Left lung (tissue), 10 donors: ENCODE results near the gene STN1. TPM values are rescaled to one million over a fixed set of nuclear protein-coding genes. Genes with fewer than 3 reads are reported as not detected.
A peak's percentile ranks its signal among the peaks of the same experiment; 100 is the strongest.

Experiments
- ATAC-seq: fragments of 200-7000 bp; cut with Tn5 transposase; one replicate; pipeline ENCODE4 v1.9.1; 2020; ENCODE audit warnings: moderate library complexity
- DNase-seq, 4 donors: peaks; one replicate each; pipeline ENCODE4 v3.0.0-alpha.2; 2013 to 2020
- H3K27ac ChIP-seq, 2 donors: fragments of 200-600 bp; sonication (generic) in 1 of 2; one replicate each; pipeline versions ENCODE4 v1.5.0 to v1.8.0; 2020 to 2021
- H3K27me3 ChIP-seq, 2 donors: fragments of 200-600 bp; sonication (generic) in 1 of 2; one replicate each; pipeline versions ENCODE4 v1.5.0 to v1.8.0; 2020 to 2021
- H3K36me3 ChIP-seq, 2 donors: fragments of 200-600 bp; sonication (generic) in 1 of 2; one replicate each; pipeline versions ENCODE4 v1.5.0 to v1.8.0; 2020 to 2021
- H3K4me1 ChIP-seq, 2 donors: fragments of 200-600 bp; one replicate each; pipeline ENCODE4 v1.8.0; 2021
- H3K4me3 ChIP-seq, 2 donors: fragments of 200-600 bp; sonication (generic) in 1 of 2; one replicate each; pipeline versions ENCODE4 v1.5.0 to v1.8.0; 2020 to 2021; ENCODE audit warnings: mild to moderate bottlenecking in 1 of 2
- H3K9me3 ChIP-seq, 2 donors: fragments of 200-600 bp; sonication (generic) in 1 of 2; one replicate each; pipeline versions ENCODE4 v1.5.0 to v1.8.0; 2020 to 2021
- CTCF ChIP-seq, 2 donors: fragments of 200-600 bp; sonication (generic) in 1 of 2; IDR thresholded peaks; one replicate each; pipeline versions ENCODE4 v1.5.0 to v1.8.0; 2021; ENCODE audit warnings: antibody characterized with exemption in 2 of 2
- intact Hi-C, 2 donors: fragments of 100-400 bp; cut with DNase I; formaldehyde crosslinking; loops; one replicate each; pipeline versions ENCODE4 v1.11.2 to v1.14.2; 2022
- polyA plus RNA-seq, 6 donors: library from polyadenylated mRNA; unstranded; fragments of 120-200 nt; gene quantifications; one replicate each; pipeline ENCODE4 v1.2.1, GENCODE V29; 2013; ENCODE audit not compliant: insufficient read length in 6 of 6
- total RNA-seq, 2 donors: library from RNA; stranded (reverse); fragmentation: NEBNext Ultra II Directional; extraction: Animal tissue kit (Norgen Biotek cat#: 25700); gene quantifications; one replicate each; pipeline ENCODE4 v1.2.1, GENCODE V29; 2021
- donor health status: DM: no; HTN: yes; CAD: no.
- donor health status: DM: no; HTN: no; CAD: no.

The STN1 gene
- total and polyA plus RNA-seq, 8 donors = 26.3 to 62.8 (median 29.8) TPM

- Histone ChIP-seq H3K36me3 (no peaks in the 10 kb centered on the region), H3K27me3 (no peaks in the 10 kb centered on the region), H3K4me1 (no peaks in the 10 kb centered on the region), H3K4me3 (no peak overlapping the region), H3K27ac (no peak overlapping the region), H3K9me3 (no peaks in the 10 kb centered on the region)
- no peak for ATAC-seq
- DNase-seq = no peak
- no peak for TF ChIP-seq CTCF (IDR thresholded peaks at IDR 0.05)
- intact Hi-C loops = no loop called here
Measured at GRCh38 chr10:103936022-103936421, 18.0 kb upstream of the STN1 start.

GRCh38 chr10:103934308-103934707, 16.3 kb upstream of the STN1 start:
- Histone ChIP-seq H3K4me3 (no peak overlapping the region), H3K27me3 (no peaks in the 10 kb centered on the region), H3K9me3 (no peaks in the 10 kb centered on the region), H3K4me1 (no peaks in the 10 kb centered on the region), H3K36me3 (no peaks in the 10 kb centered on the region), H3K27ac (no peak overlapping the region)
- DNase-seq = no peak
- no peak for ATAC-seq
- no peak for TF ChIP-seq CTCF (IDR thresholded peaks at IDR 0.05)
- intact Hi-C loops = no loop called here

GRCh38 chr10:103933557-103934121, 15.7 kb upstream of the STN1 start:
- no peaks in the 10 kb centered on the region for H3K36me3 ChIP-seq
- peak; percentile 57 for ATAC-seq

GRCh38 chr10:103932971-103933370, 15.0 kb upstream of the STN1 start:
- Histone ChIP-seq H3K4me1 (no peaks in the 10 kb centered on the region), H3K27me3 (no peaks in the 10 kb centered on the region), H3K4me3 (no peak overlapping the region), H3K27ac (no peak overlapping the region), H3K9me3 (no peaks in the 10 kb centered on the region), H3K36me3 (no peaks in the 10 kb centered on the region)
- peak; percentile 87 for ATAC-seq
- TF ChIP-seq CTCF (IDR thresholded peaks at IDR 0.05) = no peak
- intact Hi-C loops = no loop called here
- DNase-seq = no peak

More at GRCh38 chr10:103933557-103934121, 15.7 kb upstream of the STN1 start:
- H3K4me1 ChIP-seq = no peaks in the 10 kb centered on the region
- H3K9me3 ChIP-seq = no peaks in the 10 kb centered on the region
- intact Hi-C loops = no loop called here
- TF ChIP-seq CTCF (IDR thresholded peaks at IDR 0.05) = no peak
- no peak overlapping the region for H3K4me3 ChIP-seq
- no peaks in the 10 kb centered on the region for H3K27me3 ChIP-seq
- peak in 1 of 4 donors; percentile 52 for DNase-seq
- no peak overlapping the region for H3K27ac ChIP-seq

- ATAC-seq = no peak
- Histone ChIP-seq H3K9me3 (no peaks in the 10 kb centered on the region), H3K4me1 (no peaks in the 10 kb centered on the region), H3K27me3 (no peaks in the 10 kb centered on the region), H3K36me3 (no peaks in the 10 kb centered on the region), H3K4me3 (no peak overlapping the region), H3K27ac (no peak overlapping the region)
- intact Hi-C loops = no loop called here
- TF ChIP-seq CTCF (IDR thresholded peaks at IDR 0.05) = no peak
- DNase-seq = no peak
Measured at GRCh38 chr10:103932271-103932670, 14.3 kb upstream of the STN1 start.
